Activated naive CD4-positive, alpha-beta T cell treated with anti-CD3 and anti-CD28 coated beads, Interleukin-2, amount 10 ng/mL, durations not matched to agents 7 days and 5 days (primary cell): ENCODE measurements around the gene TMEM40.
"Not testable (repeated sequence)": the region's sequence is repeated elsewhere in the genome, so short reads cannot be mapped to it uniquely, and the experiment has no call there.

Experiments
- CTCF ChIA-PET: fragments of 350-600 bp; sonication (Branson Sonifier 250); formaldehyde crosslinking; loops from one replicate; lab custom pipeline; 2021; ENCODE audit warnings: antibody characterized with exemption; lab: Charles Lee
- DNase-seq: peaks from one replicate; pipeline ENCODE4 v3.0.0-alpha.2; 2020
- H3K27ac Mint-ChIP-seq: one replicate; pipeline ENCODE4 v1.8.0; 2021; ENCODE audit warnings: mild to moderate bottlenecking, moderate library complexity, mixed read lengths
- H3K27me3 Mint-ChIP-seq: one replicate; pipeline ENCODE4 v1.8.0; 2021; ENCODE audit warnings: mild to moderate bottlenecking, mixed read lengths
- H3K36me3 Mint-ChIP-seq: one replicate; pipeline ENCODE4 v1.8.0; 2021; ENCODE audit warnings: mixed read lengths
- H3K4me1 Mint-ChIP-seq: one replicate; pipeline ENCODE4 v1.8.0; 2021; ENCODE audit warnings: mixed read lengths
- H3K4me3 Mint-ChIP-seq: one replicate; pipeline ENCODE4 v1.8.0; 2021; ENCODE audit warnings: mild to moderate bottlenecking, moderate library complexity, mixed read lengths
- H3K9me3 Mint-ChIP-seq: one replicate; pipeline ENCODE4 v1.8.0; 2021; ENCODE audit warnings: mixed read lengths

Gene TMEM40

DNA sequence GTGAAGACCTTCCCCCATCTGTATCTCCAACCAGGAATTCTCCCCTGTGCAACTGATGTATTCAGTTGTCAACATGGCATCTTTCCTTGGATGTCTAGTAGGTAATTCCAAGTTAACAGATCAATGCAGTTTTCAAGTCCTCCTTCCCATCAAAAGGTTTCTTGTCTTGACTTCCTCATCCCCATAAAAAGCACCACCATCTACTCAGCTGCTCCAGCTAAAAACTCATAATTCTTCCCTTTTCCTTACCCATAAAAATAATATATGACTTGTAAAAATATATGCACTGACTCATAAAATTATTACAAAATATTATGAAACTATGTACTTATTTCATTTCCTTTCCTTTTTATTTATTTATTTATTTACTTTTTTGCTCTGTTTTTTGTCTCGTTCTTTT, 32.4 kb upstream of the TMEM40 start:
- H3K36me3 Mint-ChIP-seq, result no peaks in the 10 kb centered on the region
- no peak overlapping the region for H3K27ac Mint-ChIP-seq
- H3K9me3 Mint-ChIP-seq, result no peaks in the 10 kb centered on the region
- peaks cover 55% of the 10 kb centered on the region for H3K27me3 Mint-ChIP-seq
- DNase-seq, result no peak
- peaks cover 4% of the 10 kb centered on the region for H3K4me1 Mint-ChIP-seq
- H3K4me3 Mint-ChIP-seq, result no peak overlapping the region
- CTCF ChIA-PET, result interaction anchor here (1.3 kb wide), 1 partner anchor 19 kb away, joined by 3 read pairs; no protein-coding TSS in a partner anchor

GRCh38 chr3:12787967-12788690, 29.1 kb upstream of the TMEM40 start:
- not testable (repeated sequence) for H3K27ac Mint-ChIP-seq, H3K4me1 Mint-ChIP-seq, H3K36me3 Mint-ChIP-seq, H3K9me3 Mint-ChIP-seq, H3K4me3 Mint-ChIP-seq, DNase-seq
- CTCF ChIA-PET, result interaction anchor here (0.6 to 3.3 kb wide), 13 partner anchors 9 to 196 kb away, joined by 3 to 28 read pairs (median 4); partner anchors contain the start of gene RPL32
- peaks cover 42% of the 10 kb centered on the region for H3K27me3 Mint-ChIP-seq

DNA sequence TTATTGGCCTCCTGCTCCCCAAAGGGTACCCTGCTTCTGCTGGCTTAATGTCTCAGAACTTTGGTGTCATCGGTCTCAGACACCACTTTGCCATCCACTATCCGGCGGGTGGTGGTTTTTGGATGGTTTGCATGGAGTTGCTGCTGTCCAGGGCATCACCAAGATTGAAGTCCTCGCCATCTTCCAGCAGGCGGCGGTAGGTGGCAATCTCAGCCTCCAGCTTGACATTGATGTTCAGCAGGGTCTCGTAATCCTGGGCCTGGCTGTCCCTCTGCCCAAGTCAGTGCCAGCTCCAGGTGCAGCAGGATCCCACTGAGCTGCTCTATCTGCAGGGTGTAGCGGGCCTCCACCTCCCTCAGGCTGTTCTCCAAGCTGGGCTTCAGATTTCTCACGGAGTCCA, 28.3 kb upstream of the TMEM40 start:
- H3K27me3 Mint-ChIP-seq, result peaks cover 38% of the 10 kb centered on the region
- not testable (repeated sequence) for H3K4me3 Mint-ChIP-seq, H3K4me1 Mint-ChIP-seq, H3K9me3 Mint-ChIP-seq, H3K36me3 Mint-ChIP-seq, H3K27ac Mint-ChIP-seq
- DNase-seq, result peak; percentile 67
- CTCF ChIA-PET, result interaction anchor here (0.6 to 3.3 kb wide), 12 partner anchors 8 to 197 kb away, joined by 3 to 28 read pairs (median 4); partner anchors contain the start of gene RPL32

- Mint-ChIP-seq H3K36me3 (no peaks in the 10 kb centered on the region), H3K27me3 (peaks cover 33% of the 10 kb centered on the region), H3K4me1 (no peaks in the 10 kb centered on the region), H3K9me3 (no peaks in the 10 kb centered on the region), H3K27ac (no peak overlapping the region), H3K4me3 (no peak overlapping the region)
- DNase-seq, result no peak
- CTCF ChIA-PET, result no interaction called here
Measured at GRCh38 chr3:12785096-12785495, 26.0 kb upstream of the TMEM40 start.

DNA sequence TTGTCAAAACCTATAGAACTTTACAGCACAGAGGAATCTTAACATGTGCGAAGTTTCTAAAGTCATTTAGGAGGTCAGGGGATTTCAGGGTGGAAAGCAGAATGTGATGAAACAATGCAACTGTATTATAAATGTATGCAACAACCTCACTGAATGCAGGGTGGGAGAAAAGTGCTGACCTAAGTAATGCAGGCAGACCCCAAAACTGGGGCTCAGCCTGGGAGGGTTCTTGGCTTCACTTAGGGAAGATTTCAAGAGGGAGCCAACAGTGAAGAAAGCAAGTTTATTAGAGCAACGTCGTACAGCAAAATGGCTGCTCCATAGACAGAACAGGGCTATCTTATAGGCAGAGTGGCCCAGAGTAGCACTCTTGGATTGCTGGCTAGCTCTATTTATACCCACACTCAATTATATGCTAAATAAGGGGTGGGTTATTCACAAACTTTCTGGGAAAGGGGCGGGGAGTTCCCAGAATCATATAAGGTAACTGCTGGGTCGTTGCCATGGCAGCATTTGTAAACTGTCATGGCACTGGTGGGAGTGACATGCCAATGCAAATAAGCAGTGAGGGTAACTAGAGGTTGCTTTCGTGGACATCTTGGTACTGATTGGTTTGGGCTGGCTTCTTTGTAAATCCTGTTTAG, 23.2 kb upstream of the TMEM40 start:
- no peaks in the 10 kb centered on the region for H3K36me3 Mint-ChIP-seq
- CTCF ChIA-PET, result no interaction called here

GRCh38 chr3:12780751-12781150, 21.7 kb upstream of the TMEM40 start:
- CTCF ChIA-PET, result no interaction called here
- no peak overlapping the region for H3K4me3 Mint-ChIP-seq
- no peaks in the 10 kb centered on the region for H3K9me3 Mint-ChIP-seq

More for the DNA sequence above, 23.2 kb upstream of the TMEM40 start:
- no peaks in the 10 kb centered on the region for H3K9me3 Mint-ChIP-seq
- H3K27me3 Mint-ChIP-seq, result peaks cover 20% of the 10 kb centered on the region
- no peak for DNase-seq
- no peak overlapping the region for H3K4me3 Mint-ChIP-seq
- no peak overlapping the region for H3K27ac Mint-ChIP-seq
- no peaks in the 10 kb centered on the region for H3K4me1 Mint-ChIP-seq

GRCh38 chr3:12777171-12777570, 18.1 kb upstream of the TMEM40 start:
- Mint-ChIP-seq H3K27ac (no peak overlapping the region), H3K4me3 (no peak overlapping the region), H3K36me3 (no peaks in the 10 kb centered on the region), H3K4me1 (peaks cover 8% of the 10 kb centered on the region), H3K9me3 (no peaks in the 10 kb centered on the region), H3K27me3 (peaks cover 45% of the 10 kb centered on the region)
- no peak for DNase-seq
- CTCF ChIA-PET, result interaction anchor here (0.6 kb wide), 1 partner anchor 11 kb away, joined by 3 read pairs; no protein-coding TSS in a partner anchor

More at GRCh38 chr3:12780751-12781150, 21.7 kb upstream of the TMEM40 start:
- Mint-ChIP-seq H3K27ac (no peak overlapping the region), H3K36me3 (no peaks in the 10 kb centered on the region), H3K27me3 (peaks cover 32% of the 10 kb centered on the region), H3K4me1 (no peaks in the 10 kb centered on the region)
- DNase-seq, result no peak

GRCh38 chr3:12775970-12776369, 16.9 kb upstream of the TMEM40 start:
- H3K27ac Mint-ChIP-seq, H3K4me3 Mint-ChIP-seq, H3K36me3 Mint-ChIP-seq, DNase-seq, CTCF ChIA-PET, H3K4me1 Mint-ChIP-seq, H3K9me3 Mint-ChIP-seq: not testable (repeated sequence)
- peaks cover 44% of the 10 kb centered on the region for H3K27me3 Mint-ChIP-seq

DNA sequence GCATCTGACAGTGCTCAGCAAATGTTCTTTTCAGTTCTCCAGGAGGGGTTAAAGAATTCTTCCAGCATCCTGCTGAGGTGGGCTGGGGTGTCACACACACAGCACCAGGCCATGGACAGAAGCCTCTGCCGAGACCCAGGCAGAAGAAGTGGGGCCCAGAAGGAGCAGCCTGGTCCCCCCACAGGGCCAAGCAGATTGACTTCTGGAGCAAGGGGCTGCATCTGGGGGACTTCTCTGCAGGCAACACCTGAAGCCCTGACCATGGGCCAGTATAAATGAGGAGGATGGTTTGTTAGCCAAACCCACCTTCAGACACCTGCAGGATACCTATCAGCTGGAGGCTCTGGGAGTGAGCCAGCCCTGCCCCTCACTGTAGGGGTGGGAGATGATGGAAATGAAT, 16.2 kb upstream of the TMEM40 start:
- H3K4me1 Mint-ChIP-seq, result peaks cover 8% of the 10 kb centered on the region
- H3K27ac Mint-ChIP-seq, result no peak overlapping the region
- DNase-seq, result no peak
- H3K27me3 Mint-ChIP-seq, result peaks cover 44% of the 10 kb centered on the region
- CTCF ChIA-PET, result no interaction called here
- H3K36me3 Mint-ChIP-seq, result no peaks in the 10 kb centered on the region
- no peak overlapping the region for H3K4me3 Mint-ChIP-seq
- no peaks in the 10 kb centered on the region for H3K9me3 Mint-ChIP-seq

- Mint-ChIP-seq H3K4me1 (peaks cover 8% of the 10 kb centered on the region), H3K4me3 (no peak overlapping the region), H3K27me3 (peaks cover 44% of the 10 kb centered on the region), H3K9me3 (no peaks in the 10 kb centered on the region), H3K36me3 (no peaks in the 10 kb centered on the region), H3K27ac (no peak overlapping the region)
- no peak for DNase-seq
- CTCF ChIA-PET, result no interaction called here
Measured at GRCh38 chr3:12774619-12775018, 15.6 kb upstream of the TMEM40 start.

- Mint-ChIP-seq H3K27ac (no peak overlapping the region), H3K4me1 (peaks cover 8% of the 10 kb centered on the region)
- CTCF ChIA-PET, result no interaction called here
Measured at GRCh38 chr3:12773710-12774086, 14.6 kb upstream of the TMEM40 start.

GRCh38 chr3:12773030-12773709, 14.1 kb upstream of the TMEM40 start:
- Mint-ChIP-seq H3K4me1 (peaks cover 8% of the 10 kb centered on the region), H3K36me3 (no peaks in the 10 kb centered on the region), H3K27ac (no peak overlapping the region), H3K4me3 (no peak overlapping the region), H3K9me3 (no peaks in the 10 kb centered on the region), H3K27me3 (peaks cover 44% of the 10 kb centered on the region)
- CTCF ChIA-PET, result no interaction called here
- no peak for DNase-seq

More at GRCh38 chr3:12773710-12774086, 14.6 kb upstream of the TMEM40 start:
- H3K9me3 Mint-ChIP-seq, result no peaks in the 10 kb centered on the region
- DNase-seq, result no peak
- H3K36me3 Mint-ChIP-seq, result no peaks in the 10 kb centered on the region
- H3K4me3 Mint-ChIP-seq, result no peak overlapping the region
- H3K27me3 Mint-ChIP-seq, result peaks cover 44% of the 10 kb centered on the region

DNA sequence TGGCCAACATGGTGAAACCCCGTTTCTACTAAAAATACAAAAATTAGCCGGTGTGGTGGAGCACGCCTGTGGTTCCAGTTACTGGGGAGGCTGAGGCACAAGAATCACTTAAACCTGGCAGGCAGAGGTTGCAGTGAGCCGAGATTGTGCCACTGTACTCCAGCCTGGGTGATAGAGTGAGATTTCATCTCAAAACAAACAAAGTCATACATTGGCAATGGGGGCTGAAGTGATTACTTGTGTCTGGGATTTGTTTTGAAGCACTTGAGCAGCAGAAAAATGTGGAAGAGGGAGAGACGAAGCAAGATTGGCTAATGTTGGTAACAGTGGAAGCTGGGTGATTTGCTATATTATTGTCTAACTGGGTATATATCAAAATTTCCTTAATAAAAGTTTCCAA, 13.4 kb upstream of the TMEM40 start:
- peaks cover 41% of the 10 kb centered on the region for H3K27me3 Mint-ChIP-seq
- no peak overlapping the region for H3K4me3 Mint-ChIP-seq
- CTCF ChIA-PET, result no interaction called here
- H3K36me3 Mint-ChIP-seq, result no peaks in the 10 kb centered on the region
- H3K27ac Mint-ChIP-seq, result no peak overlapping the region
- DNase-seq, result no peak
- H3K4me1 Mint-ChIP-seq, result peaks cover 8% of the 10 kb centered on the region
- H3K9me3 Mint-ChIP-seq, result no peaks in the 10 kb centered on the region

- Mint-ChIP-seq H3K27ac (no peak overlapping the region), H3K4me1 (peaks cover 8% of the 10 kb centered on the region), H3K36me3 (no peaks in the 10 kb centered on the region), H3K27me3 (peaks cover 32% of the 10 kb centered on the region), H3K4me3 (no peak overlapping the region), H3K9me3 (no peaks in the 10 kb centered on the region)
- DNase-seq, result no peak
- CTCF ChIA-PET, result interaction anchor here (0.8 kb wide), 1 partner anchor 16 kb away, joined by 3 read pairs; no protein-coding TSS in a partner anchor
Measured at GRCh38 chr3:12771236-12771635, 12.2 kb upstream of the TMEM40 start.
